Smooth muscle cell (in vitro differentiated cells): ENCODE results near the gene TTC16. TPM values are rescaled to one million over a fixed set of nuclear protein-coding genes. Genes with fewer than 3 reads are reported as not detected.

Source experiments
- DNase-seq: peaks from one replicate; lab custom pipeline; 2025; ENCODE audit not compliant: unreplicated experiment; lab: John Stamatoyannopoulos, UW
- H2AFZ ChIP-seq: fragments of 200-600 bp; sonication (generic); 2 replicates; pipeline ENCODE4 v1.6.0; 2016; ENCODE audit warnings: antibody characterized with exemption, low read depth, mild to moderate bottlenecking
- H3F3A ChIP-seq: fragments of 200-600 bp; sonication (generic); 2 replicates; pipeline ENCODE4 v1.6.0; 2017; ENCODE audit warnings: antibody characterized with exemption, low read depth
- H3K27ac ChIP-seq: fragments of 200-600 bp; sonication (generic); 2 replicates; pipeline ENCODE4 v1.5.1; 2016; ENCODE audit warnings: low read depth, mild to moderate bottlenecking
- H3K27me3 ChIP-seq: fragments of 200-600 bp; sonication (generic); 2 replicates; pipeline ENCODE4 v1.6.1; 2016; ENCODE audit warnings: low read depth, mild to moderate bottlenecking
- H3K36me3 ChIP-seq: fragments of 200-600 bp; sonication (generic); 2 replicates; pipeline ENCODE4 v1.5.1; 2016; ENCODE audit warnings: low read depth
- H3K4me1 ChIP-seq: fragments of 200-600 bp; sonication (generic); 2 replicates; pipeline ENCODE4 v1.5.1; 2016; ENCODE audit warnings: low read depth
- H3K4me2 ChIP-seq: fragments of 200-600 bp; sonication (generic); 2 replicates; pipeline ENCODE4 v1.6.0; 2016; ENCODE audit warnings: mild to moderate bottlenecking
- H3K4me3 ChIP-seq: fragments of 200-600 bp; sonication (generic); 2 replicates; pipeline ENCODE4 v1.5.1; 2016; ENCODE audit warnings: mild to moderate bottlenecking
- H3K79me2 ChIP-seq: fragments of 200-600 bp; sonication (generic); 2 replicates; pipeline ENCODE4 v1.6.0; 2016; ENCODE audit warnings: low read depth, mild to moderate bottlenecking
- H3K9ac ChIP-seq: fragments of 200-600 bp; sonication (generic); 2 replicates; pipeline ENCODE4 v1.6.0; 2016; ENCODE audit warnings: low read depth
- H3K9me3 ChIP-seq: fragments of 200-600 bp; sonication (generic); replicated peaks from 2 replicates; pipeline ENCODE4 v1.5.1; 2016; ENCODE audit warnings: low read depth
- H4K20me1 ChIP-seq: fragments of 200-600 bp; sonication (generic); 2 replicates; pipeline ENCODE4 v1.6.0; 2016; ENCODE audit warnings: low read depth
- CTCF ChIP-seq: fragments of 200-600 bp; sonication (generic); IDR thresholded peaks from 2 replicates; pipeline ENCODE4 v1.5.1; 2017; ENCODE audit warnings: borderline replicate concordance, mild to moderate bottlenecking, antibody characterized with exemption; ENCODE audit not compliant: insufficient read depth, poor library complexity, severe bottlenecking
- WGBS: methylation state at CpG from one replicate; pipeline ENCODE4 v1.1.7; 2016; ENCODE audit warnings: low lambda C conversion rate; 5-methylcytosine and 5-hydroxymethylcytosine counted together
- polyA plus RNA-seq: library from polyadenylated mRNA; unstranded; fragments of >200 nt; fragmentation: Nextera tagmentation; extraction: Ambion mirVana; gene quantifications from 2 replicates; pipeline ENCODE4 v1.2.1, GENCODE V29; 2016
- total RNA-seq: library from RNA; depleted of rRNA; stranded (reverse); fragments of >200 nt; gene quantifications from 2 replicates; pipeline ENCODE4 v1.2.3, GENCODE V29; 2014

The TTC16 gene
- total and polyA plus RNA-seq, 2 experiments from 2014 or later, result 0.22 TPM; not detected in 1

GRCh38 chr9:127673234-127673633 lies 42.6 kb upstream of the TTC16 start:
- Histone ChIP-seq H3F3A (no peaks in the 10 kb centered on the region), H3K9me3 (no peaks in the 10 kb centered on the region), H3K4me3 (no peak overlapping the region), H3K79me2 (no peaks in the 10 kb centered on the region), H2AFZ (no peak overlapping the region), H3K27me3 (no peaks in the 10 kb centered on the region), H3K4me1 (no peaks in the 10 kb centered on the region), H3K4me2 (no peak overlapping the region), H3K36me3 (no peaks in the 10 kb centered on the region), H3K27ac (no peak overlapping the region), H3K9ac (no peak overlapping the region), H4K20me1 (no peaks in the 10 kb centered on the region)
- no peak for DNase-seq
- TF ChIP-seq CTCF, result no peak
- WGBS, result 95% methylated on average over 7 of the region's 7 CpGs

- no peak for DNase-seq
- TF ChIP-seq CTCF, result no peak
- WGBS, result 93% methylated on average over 12 of the region's 12 CpGs
Observed at GRCh38 chr9:127676638-127677037, 39.2 kb upstream of the TTC16 start.

DNA sequence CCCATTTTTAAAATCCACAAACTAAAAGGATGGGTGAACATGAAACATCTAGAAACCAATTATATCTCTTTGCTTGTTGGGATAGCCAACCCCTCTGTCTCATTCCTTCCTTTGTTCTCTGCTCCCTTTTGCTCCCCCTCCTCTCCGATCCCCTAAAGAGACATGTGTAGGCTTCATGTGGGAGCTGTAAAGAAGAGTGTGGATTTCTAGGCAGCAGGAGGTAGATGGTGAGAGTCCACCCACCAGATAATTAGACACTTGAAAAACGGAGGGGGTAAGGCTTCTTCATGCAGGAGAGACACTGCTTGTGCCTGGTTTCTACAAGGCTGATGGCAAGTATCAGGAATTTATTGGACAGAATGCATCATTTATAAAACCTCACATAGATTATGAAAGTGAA lies 36.4 kb upstream of the TTC16 start:
- Histone ChIP-seq H3K27ac (no peak overlapping the region), H3K27me3 (no peaks in the 10 kb centered on the region), H3K79me2 (no peaks in the 10 kb centered on the region), H3K4me1 (no peaks in the 10 kb centered on the region), H3K36me3 (no peaks in the 10 kb centered on the region), H3K9ac (no peak overlapping the region), H3K4me3 (no peak overlapping the region), H3K9me3 (no peaks in the 10 kb centered on the region), H3F3A (no peaks in the 10 kb centered on the region), H2AFZ (no peak overlapping the region), H4K20me1 (no peaks in the 10 kb centered on the region), H3K4me2 (no peak overlapping the region)
- WGBS, result 85% methylated on average over 2 of the region's 2 CpGs
- no peak for TF ChIP-seq CTCF
- no peak for DNase-seq

More at GRCh38 chr9:127676638-127677037, 39.2 kb upstream of the TTC16 start:
- Histone ChIP-seq H3F3A (no peaks in the 10 kb centered on the region), H3K4me3 (no peak overlapping the region), H3K27ac (no peak overlapping the region), H3K4me1 (no peaks in the 10 kb centered on the region), H3K4me2 (no peak overlapping the region), H3K36me3 (no peaks in the 10 kb centered on the region), H3K9me3 (no peaks in the 10 kb centered on the region), H2AFZ (no peak overlapping the region), H3K9ac (no peak overlapping the region), H3K27me3 (no peaks in the 10 kb centered on the region), H3K79me2 (no peaks in the 10 kb centered on the region), H4K20me1 (no peaks in the 10 kb centered on the region)

DNA sequence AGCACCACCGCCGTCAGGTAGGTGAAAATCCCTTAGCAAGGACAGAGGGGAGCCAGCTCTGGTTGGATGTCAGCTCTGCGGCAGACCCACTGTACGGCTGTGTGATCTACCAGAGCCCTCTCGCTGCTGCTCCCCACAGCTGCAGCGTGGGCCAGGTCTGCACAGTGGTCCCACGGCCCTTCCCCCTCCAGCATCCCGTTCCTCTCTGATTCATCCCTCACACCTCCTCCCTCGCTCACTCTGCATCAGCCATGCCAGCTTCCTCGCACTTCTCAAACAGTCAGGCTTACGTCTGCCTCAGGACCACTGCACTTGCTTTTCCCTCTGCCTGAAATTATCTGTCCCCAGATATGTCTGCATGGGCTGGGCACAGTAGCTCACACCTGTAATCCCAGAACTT lies 35.7 kb upstream of the TTC16 start:
- no peak for DNase-seq
- no peak for TF ChIP-seq CTCF
- no peaks in the 10 kb centered on the region for H3F3A ChIP-seq
- H3K27ac ChIP-seq, result no peak overlapping the region
- H3K79me2 ChIP-seq, result no peaks in the 10 kb centered on the region
- H3K4me1 ChIP-seq, result no peaks in the 10 kb centered on the region
- no peaks in the 10 kb centered on the region for H4K20me1 ChIP-seq
- no peaks in the 10 kb centered on the region for H3K27me3 ChIP-seq
- no peak overlapping the region for H2AFZ ChIP-seq
- no peak overlapping the region for H3K9ac ChIP-seq
- no peaks in the 10 kb centered on the region for H3K9me3 ChIP-seq
- H3K4me3 ChIP-seq, result no peak overlapping the region
- 91% methylated on average over 11 of the region's 11 CpGs for WGBS
- H3K4me2 ChIP-seq, result no peak overlapping the region
- H3K36me3 ChIP-seq, result no peaks in the 10 kb centered on the region
